Upper lobe of left lung (tissue), 4 donors: ENCODE measurements around the gene NHP2.

Experiments used
- CTCF ChIP-seq, 6 experiments: fragments of 450-650 bp in 4 of 6; fragments of 200-600 bp in 2 of 6; sonication (generic) in 2 of 6; IDR thresholded peaks; one replicate each; pipeline ENCODE4 v1.5.1; 2016 to 2019; ENCODE audit warnings: antibody characterized with exemption in 6 of 6
- POLR2A ChIP-seq, 4 donors: fragments of 450-650 bp; IDR thresholded peaks; one replicate each; pipeline ENCODE4 v1.5.1; 2016 to 2017; ENCODE audit warnings: antibody characterized with exemption in 4 of 4, mild to moderate bottlenecking in 2 of 4
- POLR2AphosphoS5 ChIP-seq, 2 donors: sonication (generic); formaldehyde crosslinking; IDR thresholded peaks; one replicate each; pipeline ENCODE4 v1.5.1; 2017; ENCODE audit warnings: antibody characterized with exemption in 2 of 2

GRCh38 chr5:178170455-178170854 lies 16.8 kb upstream of the NHP2 start:
- TF ChIP-seq POLR2AphosphoS5 (IDR thresholded peaks at IDR 0.05): no peak
- TF ChIP-seq POLR2A (IDR thresholded peaks at IDR 0.05): no peak
- TF ChIP-seq CTCF (IDR thresholded peaks at IDR 0.05): no peak
